GM12878 (cell line): Measurements from ENCODE around the gene ENTREP3.

ENCODE experiments used
- BHLHE40 ChIP-seq, 2 experiments: fragments of 450-650 bp in 1 of 2; IDR thresholded peaks; 2 replicates each; pipeline ENCODE4 v1.6.1; 2011 to 2017; ENCODE audit warnings: low read depth in 2 of 2, borderline replicate concordance in 1 of 2, improper control_type of control experiment in 1 of 2, low read length in 1 of 2, mild to moderate bottlenecking in 1 of 2
- STAT3 ChIP-seq: IDR thresholded peaks from 2 replicates; pipeline ENCODE4 v1.6.1; 2011; ENCODE audit warnings: low read depth, low read length, improper control_type of control experiment
- ZNF24 ChIP-seq: fragments of 450-650 bp; IDR thresholded peaks from 2 replicates; pipeline ENCODE4 v1.6.1; 2017; ENCODE audit warnings: antibody characterized with exemption, mild to moderate bottlenecking
- TF ChIP-seq, protein P1 (sequence below): IDR thresholded peaks from 2 replicates; pipeline ENCODE4 v1.6.1; 2012; ENCODE audit warnings: low read depth, low read length, improper control_type of control experiment

DNA sequence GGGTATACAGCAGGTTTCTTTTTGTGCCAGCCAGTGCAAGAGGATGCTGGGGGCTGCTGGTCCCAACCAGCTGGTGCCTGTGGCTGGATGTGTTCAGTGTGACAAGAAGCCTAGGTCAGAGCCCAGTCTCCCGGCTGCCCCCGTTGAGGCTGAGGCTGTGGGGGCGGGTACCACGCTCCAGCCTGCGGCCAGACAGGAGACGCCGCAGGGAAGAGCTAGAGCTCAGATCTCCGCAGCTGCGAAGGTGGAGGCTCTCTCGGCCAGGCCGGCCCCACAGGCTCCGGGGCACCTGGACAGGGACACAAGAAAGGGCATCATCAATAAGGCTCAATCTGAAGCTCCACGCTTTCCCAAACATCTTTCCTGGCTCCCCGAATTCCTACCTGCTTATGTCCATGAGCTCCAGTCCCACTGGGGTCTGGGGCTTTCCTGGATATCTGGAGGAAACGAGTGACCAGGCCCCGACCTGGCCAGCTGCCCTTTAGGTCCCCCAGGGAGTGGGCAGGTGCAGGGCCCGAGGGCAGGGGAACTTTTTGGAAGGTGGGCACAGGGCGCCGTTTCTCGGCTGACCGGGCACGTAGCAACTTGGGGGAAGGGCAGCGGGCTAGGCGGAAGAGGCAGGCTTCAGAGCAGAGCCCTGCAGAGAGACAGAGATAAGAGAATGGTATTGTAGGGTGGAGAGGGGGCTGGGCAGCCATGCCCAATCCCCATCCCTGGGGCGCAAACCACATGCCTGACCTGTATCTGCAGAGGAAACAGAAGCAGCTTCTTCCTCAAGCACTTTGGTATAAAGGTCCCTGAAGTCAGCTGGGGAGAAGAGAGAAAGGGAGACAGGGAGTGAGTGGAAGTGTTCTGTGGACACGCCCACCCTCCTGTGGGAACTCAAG, 7.4 kb downstream of the ENTREP3 start:
- TF ChIP-seq, protein P1, sequence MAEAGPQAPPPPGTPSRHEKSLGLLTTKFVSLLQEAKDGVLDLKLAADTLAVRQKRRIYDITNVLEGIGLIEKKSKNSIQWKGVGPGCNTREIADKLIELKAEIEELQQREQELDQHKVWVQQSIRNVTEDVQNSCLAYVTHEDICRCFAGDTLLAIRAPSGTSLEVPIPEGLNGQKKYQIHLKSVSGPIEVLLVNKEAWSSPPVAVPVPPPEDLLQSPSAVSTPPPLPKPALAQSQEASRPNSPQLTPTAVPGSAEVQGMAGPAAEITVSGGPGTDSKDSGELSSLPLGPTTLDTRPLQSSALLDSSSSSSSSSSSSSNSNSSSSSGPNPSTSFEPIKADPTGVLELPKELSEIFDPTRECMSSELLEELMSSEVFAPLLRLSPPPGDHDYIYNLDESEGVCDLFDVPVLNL: no peak
- TF ChIP-seq STAT3 (no peak), BHLHE40 (IDR thresholded peaks at IDR 0.05; ENCODE audit: borderline replicate concordance in 1 of 2, low read depth in 2 of 2, low read length in 1 of 2) (no peak), ZNF24 (no peak)
